Liver (tissue), 9 donors: ENCODE measurements around the gene SLC22A15. TPM values are rescaled to one million over a fixed set of nuclear protein-coding genes. Genes with fewer than 3 reads are reported as not detected.

Source experiments
- DNase-seq: peaks from one replicate; pipeline ENCODE4 v3.0.0-alpha.2; 2017; ENCODE audit warnings: low spot score
- H3K27ac ChIP-seq, 2 donors: one replicate each; pipeline ENCODE4 v1.7.0; 2013; ENCODE audit warnings: inconsistent platforms in 2 of 2, low read length in 2 of 2, control low read depth in 1 of 2, low read depth in 1 of 2, mild to moderate bottlenecking in 1 of 2
- H3K27me3 ChIP-seq, 4 donors: one replicate each; pipeline versions ENCODE4 v1.6.1 to v1.7.0; 2013; ENCODE audit warnings: low read length in 3 of 4, inconsistent platforms in 1 of 4, mild to moderate bottlenecking in 1 of 4, moderate library complexity in 1 of 4; ENCODE audit not compliant: control insufficient read depth in 4 of 4, insufficient read depth in 4 of 4
- H3K36me3 ChIP-seq, 4 donors: one replicate each; pipeline versions ENCODE4 v1.6.1 to v1.7.0; 2013; ENCODE audit warnings: low read length in 3 of 4, mild to moderate bottlenecking in 3 of 4, low read depth in 1 of 4, moderate library complexity in 1 of 4; ENCODE audit not compliant: control insufficient read depth in 4 of 4, insufficient read depth in 3 of 4
- H3K4me1 ChIP-seq, 4 donors: one replicate each; pipeline versions ENCODE4 v1.6.1 to v1.7.0; 2013; ENCODE audit warnings: low read length in 3 of 4, mild to moderate bottlenecking in 3 of 4, moderate library complexity in 1 of 4; ENCODE audit not compliant: control insufficient read depth in 4 of 4, insufficient read depth in 4 of 4
- H3K4me3 ChIP-seq, 3 donors: one replicate each; pipeline versions ENCODE4 v1.6.1 to v1.7.0; 2013; ENCODE audit warnings: low read length in 3 of 3, control low read depth in 1 of 3, low read depth in 1 of 3, mild to moderate bottlenecking in 1 of 3
- H3K9ac ChIP-seq, 2 donors: one replicate each; pipeline ENCODE4 v1.7.0; 2013; ENCODE audit warnings: low read length in 2 of 2, mild to moderate bottlenecking in 2 of 2, moderate library complexity in 2 of 2, control low read depth in 1 of 2, low read depth in 1 of 2
- H3K9me3 ChIP-seq, 4 donors: one replicate each; pipeline versions ENCODE4 v1.6.1 to v1.7.0; 2013; ENCODE audit warnings: low read length in 3 of 4; ENCODE audit not compliant: control insufficient read depth in 4 of 4
- ATF3 ChIP-seq: IDR thresholded peaks from 2 replicates; pipeline ENCODE4 v1.6.1; 2016; ENCODE audit warnings: antibody characterized with exemption
- EGR1 ChIP-seq, 2 donors: IDR thresholded peaks; 2 replicates each; pipeline ENCODE4 v1.6.1; 2016 to 2018; ENCODE audit warnings: antibody characterized with exemption in 2 of 2, low read depth in 2 of 2
- GABPA ChIP-seq, 2 donors: IDR thresholded peaks in 1 of 2; conservative IDR thresholded peaks in 1 of 2; 2 replicates each; pipeline ENCODE4 v1.6.1; 2016; ENCODE audit warnings: antibody characterized with exemption in 2 of 2, mild to moderate bottlenecking in 1 of 2, moderate library complexity in 1 of 2
- HNF4A ChIP-seq, 2 donors: conservative IDR thresholded peaks; 2 replicates each; pipeline ENCODE4 v1.6.1; 2016; ENCODE audit warnings: antibody characterized with exemption in 2 of 2, mild to moderate bottlenecking in 2 of 2
- HNF4G ChIP-seq: IDR thresholded peaks from 2 replicates; pipeline ENCODE4 v1.6.1; 2016; ENCODE audit warnings: antibody characterized with exemption
- NR2F2 ChIP-seq: IDR thresholded peaks from 2 replicates; pipeline ENCODE4 v1.6.1; 2016; ENCODE audit warnings: antibody characterized with exemption
- RAD21 ChIP-seq, 2 donors: IDR thresholded peaks; 2 replicates each; pipeline ENCODE4 v1.6.1; 2016; ENCODE audit warnings: antibody characterized with exemption in 2 of 2, mild to moderate bottlenecking in 2 of 2
- RXRA ChIP-seq, 2 donors: IDR thresholded peaks; 2 replicates each; pipeline ENCODE4 v1.6.1; 2017 to 2018; ENCODE audit warnings: antibody characterized with exemption in 2 of 2, mild to moderate bottlenecking in 1 of 2
- SP1 ChIP-seq: IDR thresholded peaks from 2 replicates; pipeline ENCODE4 v1.6.1; 2018; ENCODE audit warnings: antibody characterized with exemption, mild to moderate bottlenecking
- YY1 ChIP-seq: IDR thresholded peaks from 2 replicates; pipeline ENCODE4 v1.6.1; 2016; ENCODE audit warnings: antibody characterized with exemption, mild to moderate bottlenecking
- WGBS: extraction: QIAGEN DNeasy Blood & Tissue Kit; methylation state at CpG from one replicate; pipeline ENCODE4 v1.1.7; 2013; 5-methylcytosine and 5-hydroxymethylcytosine counted together
- polyA plus RNA-seq, 2 donors: library from polyadenylated mRNA; stranded (reverse) in 1 of 2; unstranded in 1 of 2; fragments of 200-250 nt in 1 of 2; fragments of >200 nt in 1 of 2; fragmentation: Nextera tagmentation in 1 of 2; extraction: Ambion mirVana in 1 of 2; gene quantifications; one replicate each; pipeline versions ENCODE4 v1.2.1 to v1.2.3, GENCODE V29; 2013 to 2015
- total RNA-seq, 2 donors: library from RNA; depleted of rRNA; stranded (reverse); fragments of >200 nt; gene quantifications; one replicate each; pipeline ENCODE4 v1.2.3, GENCODE V29; 2014
- TF ChIP-seq, protein P1 (sequence below): fragments of 150-350 bp; IDR thresholded peaks from 2 replicates; pipeline ENCODE4 v1.5.1; 2017; ENCODE audit warnings: improper control_type of control experiment, low read depth, low read length; ENCODE audit not compliant: missing input control
- TF ChIP-seq, protein P2 (sequence below): IDR thresholded peaks from 2 replicates; pipeline ENCODE4 v1.6.1; 2016; ENCODE audit warnings: antibody characterized with exemption
- TF ChIP-seq, protein P3 (sequence below): IDR thresholded peaks from 2 replicates; pipeline ENCODE4 v1.6.1; 2016; ENCODE audit warnings: antibody characterized with exemption
- donor health status: healthy.
- donor health status: healthy.
- donor health status: healthy.
- donor health status: healthy.
- donor health status: healthy.

SLC22A15 gene
- total and polyA plus RNA-seq, 4 donors: 0.12 to 3.6 (median 0.83) TPM

- Histone ChIP-seq H3K9me3 (no peaks in the 10 kb centered on the region), H3K27ac (no peak overlapping the region), H3K9ac (no peak overlapping the region), H3K4me1 (no peaks in the 10 kb centered on the region), H3K36me3 (no peaks in the 10 kb centered on the region), H3K27me3 (no peaks in the 10 kb centered on the region), H3K4me3 (no peak overlapping the region)
- WGBS: 63% methylated on average over 5 of the region's 5 CpGs
- DNase-seq: peak; percentile 47
- TF ChIP-seq, protein P1, sequence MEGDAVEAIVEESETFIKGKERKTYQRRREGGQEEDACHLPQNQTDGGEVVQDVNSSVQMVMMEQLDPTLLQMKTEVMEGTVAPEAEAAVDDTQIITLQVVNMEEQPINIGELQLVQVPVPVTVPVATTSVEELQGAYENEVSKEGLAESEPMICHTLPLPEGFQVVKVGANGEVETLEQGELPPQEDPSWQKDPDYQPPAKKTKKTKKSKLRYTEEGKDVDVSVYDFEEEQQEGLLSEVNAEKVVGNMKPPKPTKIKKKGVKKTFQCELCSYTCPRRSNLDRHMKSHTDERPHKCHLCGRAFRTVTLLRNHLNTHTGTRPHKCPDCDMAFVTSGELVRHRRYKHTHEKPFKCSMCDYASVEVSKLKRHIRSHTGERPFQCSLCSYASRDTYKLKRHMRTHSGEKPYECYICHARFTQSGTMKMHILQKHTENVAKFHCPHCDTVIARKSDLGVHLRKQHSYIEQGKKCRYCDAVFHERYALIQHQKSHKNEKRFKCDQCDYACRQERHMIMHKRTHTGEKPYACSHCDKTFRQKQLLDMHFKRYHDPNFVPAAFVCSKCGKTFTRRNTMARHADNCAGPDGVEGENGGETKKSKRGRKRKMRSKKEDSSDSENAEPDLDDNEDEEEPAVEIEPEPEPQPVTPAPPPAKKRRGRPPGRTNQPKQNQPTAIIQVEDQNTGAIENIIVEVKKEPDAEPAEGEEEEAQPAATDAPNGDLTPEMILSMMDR: peak; percentile 59
- peak; percentile 58 to 73 for TF ChIP-seq RAD21 (IDR thresholded peaks at IDR 0.05)
- no peak for TF ChIP-seq HNF4A (conservative IDR thresholded peaks at IDR 0.05)
- no peak for TF ChIP-seq HNF4G
Measured at GRCh38 chr1:116020668-116021272, 44.5 kb downstream of the SLC22A15 start.

- no peak for TF ChIP-seq SP1
- TF ChIP-seq, protein P2, sequence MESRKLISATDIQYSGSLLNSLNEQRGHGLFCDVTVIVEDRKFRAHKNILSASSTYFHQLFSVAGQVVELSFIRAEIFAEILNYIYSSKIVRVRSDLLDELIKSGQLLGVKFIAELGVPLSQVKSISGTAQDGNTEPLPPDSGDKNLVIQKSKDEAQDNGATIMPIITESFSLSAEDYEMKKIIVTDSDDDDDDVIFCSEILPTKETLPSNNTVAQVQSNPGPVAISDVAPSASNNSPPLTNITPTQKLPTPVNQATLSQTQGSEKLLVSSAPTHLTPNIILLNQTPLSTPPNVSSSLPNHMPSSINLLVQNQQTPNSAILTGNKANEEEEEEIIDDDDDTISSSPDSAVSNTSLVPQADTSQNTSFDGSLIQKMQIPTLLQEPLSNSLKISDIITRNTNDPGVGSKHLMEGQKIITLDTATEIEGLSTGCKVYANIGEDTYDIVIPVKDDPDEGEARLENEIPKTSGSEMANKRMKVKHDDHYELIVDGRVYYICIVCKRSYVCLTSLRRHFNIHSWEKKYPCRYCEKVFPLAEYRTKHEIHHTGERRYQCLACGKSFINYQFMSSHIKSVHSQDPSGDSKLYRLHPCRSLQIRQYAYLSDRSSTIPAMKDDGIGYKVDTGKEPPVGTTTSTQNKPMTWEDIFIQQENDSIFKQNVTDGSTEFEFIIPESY: no peak
- no peak for TF ChIP-seq YY1
- TF ChIP-seq EGR1 (IDR thresholded peaks at IDR 0.05; ENCODE audit: low read depth in 2 of 2): no peak
- TF ChIP-seq, protein P1: no peak
- TF ChIP-seq RAD21 (IDR thresholded peaks at IDR 0.05): no peak
- no peak for TF ChIP-seq NR2F2
- no peak for TF ChIP-seq GABPA (IDR thresholded peaks at IDR 0.05 in 1 of 2, conservative IDR thresholded peaks at IDR 0.05 in 1 of 2)
- TF ChIP-seq RXRA (IDR thresholded peaks at IDR 0.05): no peak
- TF ChIP-seq, protein P3, sequence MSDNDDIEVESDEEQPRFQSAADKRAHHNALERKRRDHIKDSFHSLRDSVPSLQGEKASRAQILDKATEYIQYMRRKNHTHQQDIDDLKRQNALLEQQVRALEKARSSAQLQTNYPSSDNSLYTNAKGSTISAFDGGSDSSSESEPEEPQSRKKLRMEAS: no peak
- no peak for TF ChIP-seq HNF4G
- TF ChIP-seq ATF3: no peak
- no peak overlapping the region for H3K27ac ChIP-seq
- H3K9me3 ChIP-seq: no peaks in the 10 kb centered on the region
- no peak for DNase-seq
- H3K36me3 ChIP-seq: no peaks in the 10 kb centered on the region
- WGBS: 42% methylated on average over 3 of the region's 3 CpGs
- H3K4me3 ChIP-seq: no peak overlapping the region
- no peaks in the 10 kb centered on the region for H3K4me1 ChIP-seq
- no peaks in the 10 kb centered on the region for H3K27me3 ChIP-seq
- no peak overlapping the region for H3K9ac ChIP-seq
Measured at GRCh38 chr1:116024626-116025025, 48.3 kb downstream of the SLC22A15 start.
